ENCODE measurements around the gene NENF.

Gene NENF

DNA sequence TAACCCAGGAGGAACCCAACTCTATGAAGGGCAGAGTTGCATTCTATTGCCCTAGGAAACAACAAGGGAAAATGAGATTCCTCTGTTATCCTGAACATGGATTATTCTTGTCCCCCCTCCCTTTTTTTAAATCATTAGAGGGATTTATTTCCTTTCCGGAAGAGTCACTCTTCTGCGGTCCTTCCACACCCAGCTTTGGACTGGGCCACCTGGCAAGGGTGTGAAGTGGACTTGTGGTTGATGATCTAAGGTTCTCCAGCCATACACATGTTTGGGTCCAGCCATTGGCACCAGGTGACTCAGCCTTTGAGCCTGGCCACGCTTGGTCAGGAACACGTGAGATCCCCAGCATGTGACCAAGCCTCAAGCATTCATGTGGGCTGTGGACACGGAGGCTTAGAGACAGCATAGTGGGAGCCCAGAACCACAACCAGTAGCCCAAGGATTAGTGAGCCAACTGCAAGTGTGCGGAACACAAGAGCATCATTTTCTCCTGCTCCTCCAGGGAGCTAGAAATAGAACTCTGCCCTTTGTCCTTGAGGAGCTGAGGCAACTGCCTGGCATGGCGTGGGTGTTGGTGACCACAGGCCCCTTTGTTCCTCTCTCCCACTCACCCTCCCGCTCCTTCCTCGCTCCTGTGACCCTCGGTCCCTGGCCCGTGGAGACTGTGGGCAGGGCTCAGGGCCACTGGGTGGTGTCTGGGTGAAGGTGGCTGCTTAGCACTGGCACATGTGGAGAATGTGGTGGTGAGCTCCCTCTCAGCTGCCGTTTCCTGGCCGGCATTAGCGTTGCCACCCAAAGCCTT, 50.1 kb downstream of the NENF start:
- no peak for DNase-seq

- no peak for DNase-seq
Observed at GRCh38 chr1:212484701-212485570, 52.2 kb downstream of the NENF start.

DNA sequence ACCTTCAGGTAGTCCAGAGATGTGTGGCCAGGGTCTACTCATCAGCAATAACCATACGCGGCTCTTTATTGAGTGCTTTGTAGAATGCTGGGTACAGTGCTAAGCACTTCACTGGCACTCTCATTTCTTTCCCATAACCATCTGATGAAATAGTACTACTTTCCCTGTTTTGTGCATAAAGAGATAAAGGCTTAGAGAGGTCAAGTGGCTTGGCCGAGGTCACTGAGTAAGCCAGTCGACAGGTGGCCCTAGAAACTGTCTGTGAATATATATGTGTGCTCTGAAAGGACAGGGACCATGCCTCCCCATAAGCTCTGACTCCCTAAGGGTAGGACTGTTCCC, 52.8 kb downstream of the NENF start:
- DNase-seq, result no peak

DNA sequence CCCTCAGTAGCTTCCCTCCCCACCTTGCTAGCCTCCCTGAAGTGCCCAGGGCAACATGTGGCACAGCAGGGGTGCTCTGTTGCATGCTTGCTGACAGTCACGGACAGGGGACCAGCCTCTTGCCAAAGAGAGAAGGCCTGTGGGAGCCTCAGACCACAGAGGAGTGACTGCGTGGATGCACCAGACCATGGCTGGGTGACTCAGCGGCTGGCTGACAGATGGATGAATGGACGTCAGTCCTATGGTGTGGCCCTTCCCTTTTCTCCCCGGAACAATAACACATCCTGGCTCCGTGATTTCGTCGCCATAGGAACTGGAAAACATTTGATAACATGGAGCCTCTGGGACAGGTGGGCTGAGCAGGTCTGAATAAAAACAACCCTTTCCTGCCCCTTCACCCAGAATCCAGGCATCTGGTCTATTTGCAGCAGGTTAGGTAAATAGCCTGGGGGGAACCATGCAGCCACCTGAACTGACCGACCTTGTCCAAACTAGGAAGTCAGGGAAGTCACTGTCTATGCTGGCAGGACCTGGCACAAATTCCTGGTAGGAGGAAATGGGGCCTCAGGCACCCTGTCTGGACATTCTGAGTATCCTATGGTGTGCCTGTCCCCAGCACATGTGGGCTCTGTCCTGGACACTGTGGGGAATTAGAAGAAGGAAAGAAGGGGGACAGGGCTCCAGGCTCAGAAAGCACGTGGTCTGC, 53.3 kb downstream of the NENF start:
- DNase-seq, result peak; percentile 47

DNA sequence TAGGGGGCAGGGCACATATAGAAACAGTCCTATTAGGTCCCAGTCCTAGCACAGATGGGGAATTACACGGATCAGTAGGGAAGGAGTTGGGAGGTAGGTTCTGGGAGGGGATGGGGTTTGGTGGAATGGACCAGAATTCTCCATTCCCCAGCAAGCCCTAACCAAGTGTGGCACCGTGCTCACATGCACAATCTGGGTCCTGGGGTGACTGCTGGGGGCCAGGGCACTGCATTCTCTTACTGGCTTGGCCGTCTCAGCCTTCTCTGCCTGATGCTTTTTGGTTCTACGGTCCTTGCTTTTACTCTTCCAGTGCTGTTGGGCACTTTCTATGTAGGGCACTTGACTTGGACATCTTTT, 53.9 kb downstream of the NENF start:
- no peak for DNase-seq

DNA sequence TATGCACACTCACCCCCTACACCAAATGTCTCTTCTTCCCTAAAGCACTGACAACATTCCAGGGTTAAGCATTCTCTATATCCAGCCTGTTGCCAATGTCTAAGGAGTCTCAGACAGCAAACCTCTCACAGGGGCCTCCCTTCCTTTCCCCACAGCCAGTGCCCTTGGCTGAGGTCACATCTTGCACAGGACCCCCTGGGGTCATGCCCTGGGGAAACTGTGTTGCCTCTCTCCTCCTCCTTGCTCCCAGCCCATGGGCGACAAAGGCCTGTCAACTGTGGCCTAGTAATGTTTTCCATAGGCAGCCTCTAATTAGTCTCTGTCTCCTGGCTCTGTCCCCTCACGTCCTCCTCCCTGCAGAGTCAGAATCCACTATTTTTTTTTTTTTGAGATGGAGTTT, 54.6 kb downstream of the NENF start:
- no peak for DNase-seq

- no peak for DNase-seq
Observed at GRCh38 chr1:212487774-212488435, 55.2 kb downstream of the NENF start.

GRCh38 chr1:212488436-212489283, 55.9 kb downstream of the NENF start:
- DNase-seq, result peak; percentile 44

DNA sequence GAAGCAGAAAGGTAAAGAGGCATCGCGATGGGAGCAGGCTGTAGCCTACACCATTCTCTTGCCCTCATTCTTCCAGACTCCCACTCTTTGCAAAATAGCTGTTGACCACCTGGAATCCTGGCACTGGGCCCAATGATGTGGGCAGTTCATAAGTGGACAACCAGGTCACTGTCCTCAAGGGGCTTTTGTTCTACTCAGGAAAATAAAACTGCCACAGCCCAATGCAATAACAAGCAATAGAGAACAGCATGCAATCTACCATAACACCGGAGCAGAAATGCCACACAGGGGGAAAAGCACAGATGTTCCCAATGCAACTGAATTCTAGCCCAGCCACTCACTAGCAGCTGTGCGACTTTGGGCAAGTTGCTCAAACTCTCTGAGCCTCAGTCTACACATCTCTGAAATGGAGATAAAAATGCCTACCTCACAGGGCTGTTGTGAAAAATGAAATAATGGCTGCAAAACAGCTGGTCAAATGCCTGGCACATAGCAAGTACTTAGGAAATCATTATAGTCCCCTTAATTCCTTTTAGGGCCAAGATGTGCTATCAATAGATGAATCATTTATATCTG, 56.7 kb downstream of the NENF start:
- no peak for DNase-seq

GRCh38 chr1:212490276-212490675, 57.6 kb downstream of the NENF start:
- no peak for DNase-seq

- no peak for DNase-seq
Observed at GRCh38 chr1:212491454-212491853, 58.7 kb downstream of the NENF start.

All from NCI-H2107 (cell line).